Activated T-cell treated with anti-CD3 and anti-CD28 coated beads, Interleukin-2, amount 50 U/mL, for 4 hours (primary cell): ENCODE measurements around the gene C16orf89. TPM values are rescaled to one million over a fixed set of nuclear protein-coding genes. Genes with fewer than 3 reads are reported as not detected.
A peak's percentile ranks its signal among the peaks of the same experiment; 100 is the strongest.
"Not testable (repeated sequence)": the region's sequence is repeated elsewhere in the genome, so short reads cannot be mapped to it uniquely, and the experiment has no call there.

ENCODE experiments used
- ATAC-seq, 2 donors: fragments of 200-7000 bp; cut with Tn5 transposase; one replicate each; pipeline ENCODE4 v1.10.0; 2021
- DNase-seq: peaks from one replicate; pipeline ENCODE4 v3.0.0-alpha.2; 2020
- H3K27me3 Mint-ChIP-seq: one replicate; pipeline ENCODE4 v1.8.0; 2021; ENCODE audit warnings: low read depth, mixed read lengths
- H3K36me3 Mint-ChIP-seq: one replicate; pipeline ENCODE4 v1.8.0; 2022; ENCODE audit warnings: mixed read lengths; ENCODE audit not compliant: insufficient read depth
- H3K4me1 Mint-ChIP-seq: one replicate; pipeline ENCODE4 v1.8.0; 2021; ENCODE audit warnings: low read depth, mixed read lengths
- H3K4me3 Mint-ChIP-seq: one replicate; pipeline ENCODE4 v1.8.0; 2021; ENCODE audit warnings: mild to moderate bottlenecking, moderate library complexity, mixed read lengths
- H3K9me3 Mint-ChIP-seq: one replicate; pipeline ENCODE4 v1.8.0; 2021; ENCODE audit warnings: mixed read lengths
- total RNA-seq, 3 donors: library from RNA; stranded (reverse); gene quantifications; one replicate each; pipeline ENCODE4 v1.2.1, GENCODE V29; 2021

The C16orf89 gene
- total RNA-seq, 3 donors from 2014 or later: not detected

DNA sequence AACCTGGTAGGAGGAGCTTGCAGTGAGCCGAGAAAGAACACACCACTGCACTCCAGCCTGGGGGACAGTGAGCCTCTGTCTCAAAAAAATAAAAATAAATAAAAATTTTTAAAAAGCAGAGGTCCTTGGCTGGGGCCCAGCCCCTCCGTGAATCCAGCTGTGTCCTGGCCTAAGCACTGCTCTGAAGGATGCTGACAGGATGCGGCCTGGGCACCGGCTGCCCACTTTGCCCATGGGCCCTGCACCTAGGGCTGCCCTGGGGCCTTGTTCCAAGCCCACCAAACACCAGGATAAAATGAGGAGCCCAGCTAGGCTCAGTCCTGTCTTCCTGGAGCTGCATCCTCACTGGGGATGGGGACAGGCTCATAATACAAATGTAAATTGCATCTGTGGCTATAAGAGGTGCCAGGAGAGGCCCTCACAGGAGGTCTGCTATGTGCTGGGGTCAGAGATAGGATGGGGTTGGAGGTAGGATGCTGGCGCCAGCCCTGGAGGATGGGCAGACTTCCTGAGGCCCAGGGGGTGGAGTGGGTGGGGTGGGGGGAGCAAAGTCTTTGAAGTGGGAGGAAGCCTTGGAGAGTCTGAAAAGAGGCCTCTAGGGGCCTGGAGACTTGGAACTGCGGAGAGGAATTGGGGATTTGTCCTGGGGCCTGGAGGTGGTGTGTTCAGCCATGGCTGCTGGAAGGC is 6.2 kb downstream of the C16orf89 start:
- DNase-seq (no peak), ATAC-seq (no peak)
- Mint-ChIP-seq H3K36me3 (no peaks in the 10 kb centered on the region), H3K4me1 (no peaks in the 10 kb centered on the region), H3K9me3 (no peaks in the 10 kb centered on the region), H3K4me3 (no peak overlapping the region), H3K27me3 (no peaks in the 10 kb centered on the region)

DNA sequence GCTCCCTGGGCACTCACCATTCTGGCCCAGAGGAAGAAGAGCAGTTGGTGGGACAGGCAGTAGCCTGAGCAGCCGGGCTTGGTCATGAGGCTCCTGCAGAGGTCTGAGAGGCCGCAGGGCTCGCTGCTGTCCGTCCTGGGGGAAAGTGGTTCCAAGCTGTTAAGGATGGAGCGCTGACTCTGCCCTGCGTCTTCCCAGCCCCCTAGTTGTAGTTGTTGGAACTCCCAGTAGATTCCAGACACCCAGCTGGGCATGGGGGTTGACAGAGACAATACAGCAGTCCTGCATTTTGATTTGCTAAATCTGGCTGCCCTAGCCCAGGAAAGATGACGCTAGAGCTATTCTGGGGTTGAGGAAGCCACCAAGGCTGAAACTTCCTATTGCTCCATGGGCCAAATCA is 7.3 kb downstream of the C16orf89 start:
- Mint-ChIP-seq H3K9me3 (no peaks in the 10 kb centered on the region), H3K4me3 (no peak overlapping the region), H3K36me3 (no peaks in the 10 kb centered on the region), H3K27me3 (no peaks in the 10 kb centered on the region), H3K4me1 (no peaks in the 10 kb centered on the region)
- no peak for ATAC-seq
- DNase-seq: no peak

DNA sequence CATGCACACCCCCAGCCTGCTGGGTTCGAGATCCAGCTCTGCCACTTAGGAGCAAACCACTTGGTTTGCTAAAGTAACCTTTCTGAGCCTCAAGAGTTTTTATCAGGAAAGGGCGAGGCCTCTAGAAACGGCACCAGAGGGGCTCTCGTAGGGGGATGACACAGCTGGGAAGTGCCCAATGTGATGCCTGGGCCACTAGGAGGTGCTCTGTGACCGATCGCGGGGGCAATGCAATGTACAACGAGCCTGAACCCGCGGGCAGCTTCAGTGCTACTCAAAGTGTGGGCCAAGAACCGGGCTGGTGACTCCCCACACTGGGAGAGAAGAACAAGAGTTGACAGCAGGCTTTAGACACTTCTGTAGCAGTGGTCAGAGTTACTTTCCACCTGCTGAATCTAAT is 9.4 kb downstream of the C16orf89 start:
- no peak overlapping the region for H3K4me3 Mint-ChIP-seq
- H3K27me3 Mint-ChIP-seq: no peaks in the 10 kb centered on the region
- no peaks in the 10 kb centered on the region for H3K36me3 Mint-ChIP-seq
- no peaks in the 10 kb centered on the region for H3K9me3 Mint-ChIP-seq
- DNase-seq (peak; percentile 26), ATAC-seq (peak; percentile 70 to 82)
- H3K4me1 Mint-ChIP-seq: no peaks in the 10 kb centered on the region

DNA sequence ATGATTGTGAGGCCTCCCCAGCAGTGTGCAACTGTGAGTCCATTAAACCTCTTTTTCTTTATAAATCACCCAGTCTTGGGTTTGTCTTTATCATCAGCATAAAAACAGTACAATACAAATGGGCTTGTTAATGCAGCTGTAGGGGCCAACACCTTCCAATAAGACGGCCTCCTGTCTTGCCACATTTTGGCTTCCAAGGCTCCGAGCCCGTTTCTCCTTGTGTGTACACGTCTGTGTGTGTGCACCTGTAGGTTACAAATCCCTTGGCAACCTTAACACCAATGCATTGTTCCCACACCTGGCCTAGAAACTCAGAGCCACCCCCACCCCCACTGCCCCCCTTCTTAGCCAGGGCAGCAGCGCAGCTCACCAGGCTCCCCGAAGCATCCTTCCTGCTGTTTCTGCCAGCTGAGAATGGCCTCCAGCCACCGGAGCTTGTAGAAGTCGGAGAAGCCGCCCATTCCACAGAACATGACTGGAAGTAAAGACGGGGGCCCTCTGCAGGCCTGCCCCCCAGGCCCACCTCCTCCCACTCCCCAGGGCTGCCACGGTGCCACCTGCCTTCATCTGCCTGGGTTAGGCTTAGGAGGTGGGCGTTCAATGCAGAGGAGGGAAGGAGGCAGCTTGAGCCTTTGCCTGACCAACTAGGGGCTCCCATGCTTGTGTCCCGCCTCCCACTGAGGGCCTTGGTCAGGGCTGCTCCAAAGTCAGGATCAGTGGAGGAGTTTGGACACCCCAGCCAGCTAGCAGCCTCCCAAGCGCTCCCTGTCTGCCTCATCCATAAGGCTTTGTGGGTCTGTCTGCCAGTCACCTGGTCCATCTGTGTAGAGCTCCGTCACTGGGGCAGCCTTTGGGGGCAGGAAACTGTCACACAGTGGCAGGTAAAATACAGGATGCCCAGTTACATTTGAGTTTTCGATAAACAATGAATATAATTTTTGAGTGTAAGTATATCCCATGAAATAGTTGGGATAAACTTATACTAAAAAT is 10.6 kb downstream of the C16orf89 start:
- no peak overlapping the region for H3K4me3 Mint-ChIP-seq
- peaks cover 9% of the 10 kb centered on the region for H3K9me3 Mint-ChIP-seq
- no peaks in the 10 kb centered on the region for H3K27me3 Mint-ChIP-seq
- no peak for ATAC-seq
- DNase-seq: no peak
- no peaks in the 10 kb centered on the region for H3K36me3 Mint-ChIP-seq
- H3K4me1 Mint-ChIP-seq: no peaks in the 10 kb centered on the region

DNA sequence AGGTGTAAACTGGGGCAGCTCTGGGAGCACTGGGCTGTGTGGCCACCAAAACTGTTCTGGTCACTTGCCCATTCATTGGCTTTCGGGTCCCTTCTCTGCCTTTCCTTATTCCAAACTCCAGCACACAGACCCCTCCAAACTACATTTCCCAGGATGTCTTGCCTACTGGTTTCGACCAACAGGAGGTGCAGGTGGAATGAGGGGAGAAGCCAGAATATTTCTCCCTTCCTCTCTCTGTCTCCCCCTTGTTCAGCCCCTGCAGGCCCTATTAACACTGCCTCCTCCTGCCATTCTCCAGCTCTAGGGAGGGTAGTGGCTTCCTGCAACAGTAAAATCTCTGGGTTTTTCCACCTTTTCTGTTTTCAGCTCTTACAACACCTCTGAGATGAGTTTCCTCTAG is 18.8 kb downstream of the C16orf89 start:
- peaks cover 2% of the 10 kb centered on the region for H3K36me3 Mint-ChIP-seq
- ATAC-seq (no peak), DNase-seq (no peak)
- peaks cover 9% of the 10 kb centered on the region for H3K9me3 Mint-ChIP-seq
- peaks cover 2% of the 10 kb centered on the region for H3K27me3 Mint-ChIP-seq
- no peak overlapping the region for H3K4me3 Mint-ChIP-seq
- no peaks in the 10 kb centered on the region for H3K4me1 Mint-ChIP-seq

DNA sequence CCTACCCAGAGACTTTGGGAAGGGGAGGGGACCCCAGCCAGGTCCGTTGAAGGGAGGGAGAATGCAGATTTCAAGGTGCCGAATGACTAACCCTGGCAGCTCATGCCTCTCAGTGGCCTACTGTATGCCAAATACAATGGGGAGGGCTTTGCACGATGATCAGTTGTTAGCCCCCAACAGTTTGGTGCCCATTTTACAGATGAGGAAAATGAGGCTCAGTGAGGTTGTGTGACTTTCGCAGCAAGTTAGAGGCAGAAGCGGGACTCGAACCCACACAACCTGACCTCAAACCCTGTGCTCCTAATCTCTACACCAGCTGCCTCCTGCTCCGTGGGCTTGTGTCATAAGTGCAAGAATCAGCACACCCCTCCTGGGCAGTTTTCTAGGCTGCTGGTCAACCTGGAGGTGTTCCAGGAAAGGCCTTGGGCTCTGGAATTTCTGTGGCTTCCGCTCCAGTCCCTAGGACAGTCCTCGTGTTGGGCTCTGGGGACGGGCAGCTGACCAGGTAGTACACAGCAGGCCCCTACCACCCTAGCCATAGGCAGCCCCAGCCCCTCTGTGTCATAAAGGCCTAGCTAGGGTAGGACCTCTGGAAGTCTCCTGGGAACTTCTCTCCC is 20.1 kb downstream of the C16orf89 start:
- Mint-ChIP-seq H3K27me3 (peaks cover 7% of the 10 kb centered on the region), H3K9me3 (peaks cover 2% of the 10 kb centered on the region), H3K4me3 (no peak overlapping the region), H3K4me1 (no peaks in the 10 kb centered on the region), H3K36me3 (peaks cover 2% of the 10 kb centered on the region)
- DNase-seq (no peak), ATAC-seq (no peak)

DNA sequence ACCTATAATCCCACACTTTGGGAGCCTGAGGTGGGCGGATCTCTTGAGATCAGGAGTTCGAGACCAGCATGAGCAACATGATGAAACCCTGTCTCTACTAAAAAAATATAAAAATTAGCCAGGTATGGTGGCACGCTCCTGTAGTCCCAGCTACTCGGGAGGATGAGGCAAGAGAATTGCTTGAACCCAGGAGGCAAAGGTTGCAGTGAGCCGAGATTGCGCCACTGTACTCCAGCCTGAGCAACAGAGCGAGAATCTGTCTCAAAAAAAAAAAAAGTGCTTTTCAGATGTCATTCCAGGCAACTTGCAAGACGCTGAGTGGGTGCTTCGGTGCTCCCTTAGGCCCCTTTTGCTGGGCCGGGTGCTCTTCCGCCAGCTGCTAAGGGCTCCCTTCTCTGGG is 21.2 kb downstream of the C16orf89 start:
- not testable (repeated sequence) for H3K9me3 Mint-ChIP-seq, DNase-seq, ATAC-seq, H3K4me1 Mint-ChIP-seq, H3K36me3 Mint-ChIP-seq, H3K27me3 Mint-ChIP-seq, H3K4me3 Mint-ChIP-seq

DNA sequence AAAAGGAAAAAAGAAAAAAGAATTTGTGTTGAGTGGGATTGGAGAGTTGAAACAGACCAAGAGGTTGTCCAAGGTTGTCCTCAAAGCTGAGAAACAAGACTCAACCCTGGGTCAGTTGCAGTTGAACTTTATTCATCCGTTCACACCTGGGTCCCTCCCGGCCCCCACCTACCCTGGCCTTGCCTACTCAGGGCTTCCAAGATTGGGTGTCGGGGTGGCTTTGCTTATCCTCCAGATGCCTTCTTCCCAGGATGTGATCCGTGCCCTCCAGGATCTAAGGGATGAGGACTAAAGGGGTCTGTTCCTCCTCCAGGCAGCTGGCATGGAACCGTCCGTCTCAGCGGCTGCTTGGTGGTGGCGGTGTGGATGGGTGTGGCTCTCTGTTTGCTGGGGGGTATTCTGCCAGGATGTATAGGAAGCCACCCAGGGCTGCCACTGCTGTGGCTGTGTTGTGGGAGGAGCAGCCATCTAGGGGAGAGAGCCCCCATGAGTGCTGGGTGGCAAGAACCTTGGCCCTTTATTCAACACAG is 21.7 kb downstream of the C16orf89 start:
- H3K36me3 Mint-ChIP-seq: peaks cover 2% of the 10 kb centered on the region
- no peak overlapping the region for H3K4me3 Mint-ChIP-seq
- peaks cover 7% of the 10 kb centered on the region for H3K27me3 Mint-ChIP-seq
- no peaks in the 10 kb centered on the region for H3K9me3 Mint-ChIP-seq
- DNase-seq: no peak
- H3K4me1 Mint-ChIP-seq: no peaks in the 10 kb centered on the region
- ATAC-seq: no peak

DNA sequence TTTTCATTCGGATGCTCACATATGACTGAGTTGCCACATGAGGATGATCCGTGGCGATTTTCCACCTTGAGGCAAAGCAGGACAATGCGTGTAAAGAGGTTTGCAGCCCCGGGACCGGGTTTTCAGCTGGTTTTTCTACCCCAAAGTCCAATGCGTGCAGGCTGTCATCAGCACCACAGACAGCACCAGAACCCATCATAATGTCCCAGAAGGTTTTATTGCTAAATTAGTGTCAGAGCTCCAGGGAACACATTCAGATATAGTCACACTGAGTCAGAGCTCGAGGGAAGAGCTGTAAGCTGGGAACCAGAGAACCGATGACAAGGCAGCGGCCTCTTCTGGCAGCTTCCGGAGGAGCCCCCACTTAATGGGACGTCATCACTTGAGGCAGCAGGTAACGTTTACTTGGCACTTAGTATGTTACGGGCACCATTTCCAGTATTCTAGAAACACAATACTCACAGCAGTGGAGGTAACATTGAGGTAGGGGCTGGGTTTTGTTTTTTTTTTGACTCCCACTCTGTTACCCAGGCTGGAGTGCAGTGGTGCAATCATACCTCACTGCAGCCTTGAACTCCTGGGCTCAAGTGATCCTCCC is 23.1 kb downstream of the C16orf89 start:
- Mint-ChIP-seq H3K4me3 (no peak overlapping the region), H3K9me3 (no peaks in the 10 kb centered on the region), H3K27me3 (peaks cover 7% of the 10 kb centered on the region), H3K36me3 (peaks cover 2% of the 10 kb centered on the region), H3K4me1 (no peaks in the 10 kb centered on the region)
- ATAC-seq (no peak), DNase-seq (no peak)

DNA sequence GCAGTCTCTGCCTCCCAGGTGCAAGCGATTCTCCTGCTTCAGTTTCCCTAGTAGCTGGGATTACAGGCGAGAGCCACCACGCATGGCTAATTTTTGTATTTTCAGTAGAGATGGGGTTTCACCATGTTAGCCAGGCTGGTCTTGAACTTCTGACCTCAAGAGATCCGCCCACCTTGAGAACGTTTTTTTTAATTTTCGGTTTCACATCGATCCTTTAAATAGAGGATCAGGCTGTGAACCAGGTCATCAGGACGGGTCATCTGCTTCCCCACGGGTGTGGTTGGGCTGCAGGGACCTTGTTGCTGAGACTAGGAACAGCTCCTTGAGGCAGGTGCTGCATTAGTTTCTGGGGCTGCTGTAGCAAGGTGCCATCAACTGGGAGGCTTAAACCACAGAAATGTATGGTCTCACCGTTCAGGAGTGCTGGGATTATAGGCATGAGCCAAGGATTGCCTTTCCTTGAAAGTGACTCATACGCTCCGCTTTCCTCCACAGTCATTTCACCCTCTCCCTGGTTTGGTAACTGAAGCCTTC is 24.1 kb downstream of the C16orf89 start:
- DNase-seq (no peak), ATAC-seq (no peak)
- Mint-ChIP-seq H3K4me1 (no peaks in the 10 kb centered on the region), H3K9me3 (no peaks in the 10 kb centered on the region), H3K36me3 (peaks cover 2% of the 10 kb centered on the region), H3K27me3 (peaks cover 7% of the 10 kb centered on the region), H3K4me3 (no peak overlapping the region)

DNA sequence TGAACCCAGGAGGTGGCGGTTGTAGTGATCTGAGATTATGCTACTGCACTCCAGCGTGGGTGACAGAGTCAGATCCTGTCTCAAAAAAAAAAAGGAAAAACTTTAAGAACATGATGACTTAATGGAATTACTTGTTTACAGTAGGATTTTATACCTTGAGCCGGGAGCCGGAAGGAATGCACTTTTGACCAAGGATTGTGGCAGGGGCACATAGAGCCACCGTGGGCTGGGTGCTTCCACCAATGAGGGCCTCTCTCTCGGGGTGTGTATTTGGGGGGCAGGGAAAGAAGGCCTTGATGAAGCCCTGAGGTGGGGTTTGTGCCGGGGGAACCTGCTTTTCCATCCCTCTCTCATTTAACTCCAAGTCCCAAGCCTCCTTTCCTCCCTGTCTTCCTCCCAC is 25.3 kb downstream of the C16orf89 start:
- H3K36me3 Mint-ChIP-seq: peaks cover 2% of the 10 kb centered on the region
- peaks cover 6% of the 10 kb centered on the region for H3K27me3 Mint-ChIP-seq
- no peaks in the 10 kb centered on the region for H3K4me1 Mint-ChIP-seq
- no peak for DNase-seq
- no peaks in the 10 kb centered on the region for H3K9me3 Mint-ChIP-seq
- no peak overlapping the region for H3K4me3 Mint-ChIP-seq
- ATAC-seq: no peak

DNA sequence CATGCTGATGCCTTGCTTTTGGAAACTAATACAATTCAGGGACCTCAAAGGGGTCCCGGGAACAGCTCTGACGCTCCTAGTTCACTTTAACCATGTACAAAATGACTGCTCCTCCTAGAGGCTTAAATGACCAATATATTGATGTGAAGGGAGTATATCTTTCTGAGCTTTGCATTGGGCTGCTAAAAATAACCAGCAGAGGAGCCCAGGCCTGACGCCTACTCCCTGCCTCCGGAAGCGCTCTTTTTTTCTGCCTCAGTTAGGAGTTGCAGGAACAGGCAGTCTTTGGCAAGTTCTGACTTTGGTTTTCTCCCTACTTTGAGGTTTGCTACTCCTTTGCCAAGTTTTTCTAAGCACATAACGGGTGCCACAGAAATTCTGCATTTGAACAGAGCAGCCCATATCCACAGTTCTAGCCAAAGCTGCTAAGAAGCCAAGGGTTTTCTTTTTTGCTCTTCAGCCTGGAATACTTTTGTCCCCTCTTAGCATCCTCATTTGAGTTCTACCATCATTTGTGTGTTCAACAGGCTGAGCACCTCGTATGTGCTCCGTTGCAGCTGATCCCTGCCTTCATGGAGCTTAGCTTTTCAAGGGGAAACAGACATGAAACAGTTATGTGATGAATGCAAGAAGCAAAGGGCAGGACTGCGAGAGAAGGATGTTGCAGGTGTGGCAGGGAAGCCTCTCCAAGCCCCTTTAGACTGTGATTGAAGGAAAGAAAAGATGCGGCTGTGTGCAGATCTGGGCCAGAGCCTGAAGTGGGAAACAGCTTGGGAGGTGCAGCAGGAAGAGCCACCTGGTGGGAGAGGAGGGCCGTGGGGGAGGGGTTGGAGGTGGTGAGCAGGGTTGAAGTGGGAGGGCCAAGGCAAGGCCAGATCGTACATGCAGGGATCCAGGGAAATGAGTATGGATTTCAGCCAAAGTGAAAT is 29.3 kb downstream of the C16orf89 start:
- no peak for ATAC-seq
- no peak for DNase-seq
- no peak overlapping the region for H3K4me3 Mint-ChIP-seq

DNA sequence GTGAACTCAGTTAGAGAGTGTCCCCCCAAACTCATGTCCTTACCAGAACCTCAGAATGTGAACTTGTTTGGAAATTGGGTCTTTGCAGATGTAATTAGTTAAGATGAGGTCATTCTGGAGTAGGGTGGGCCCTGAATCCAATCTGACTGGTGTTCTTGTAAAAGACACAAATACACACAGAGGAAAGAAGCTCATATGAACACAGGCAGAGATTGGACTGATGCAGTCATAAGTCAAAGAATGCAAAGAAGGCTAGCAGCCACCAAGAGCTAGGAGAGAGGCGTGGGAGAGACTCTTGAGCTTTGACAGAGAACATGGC is 29.9 kb downstream of the C16orf89 start:
- DNase-seq: no peak
- Mint-ChIP-seq H3K9me3 (no peaks in the 10 kb centered on the region), H3K36me3 (no peaks in the 10 kb centered on the region), H3K4me1 (peaks cover 18% of the 10 kb centered on the region), H3K27me3 (peaks cover 2% of the 10 kb centered on the region), H3K4me3 (no peak overlapping the region)
- no peak for ATAC-seq

More for the DNA sequence above, 29.3 kb downstream of the C16orf89 start:
- H3K36me3 Mint-ChIP-seq: no peaks in the 10 kb centered on the region
- peaks cover 6% of the 10 kb centered on the region for H3K27me3 Mint-ChIP-seq
- H3K9me3 Mint-ChIP-seq: no peaks in the 10 kb centered on the region
- peaks cover 18% of the 10 kb centered on the region for H3K4me1 Mint-ChIP-seq
